Endothelial cell of umbilical vein (primary cell): ENCODE data around the gene HABP4.

Source experiments
- CTCF ChIP-seq, 2 donors: IDR thresholded peaks; 1 replicate in 1 of 2; 2 replicates in 1 of 2; pipeline ENCODE4 v1.5.1; 2011; ENCODE audit warnings: low read length in 2 of 2, mild to moderate bottlenecking in 2 of 2, moderate library complexity in 2 of 2, control low read depth in 1 of 2, inconsistent platforms in 1 of 2, low read depth in 1 of 2; ENCODE audit not compliant: insufficient read depth in 1 of 2; ENCODE audit errors: extremely low read depth in 1 of 2
- EZH2 ChIP-seq: IDR thresholded peaks from 2 replicates; pipeline ENCODE4 v1.6.1; 2012; ENCODE audit warnings: borderline replicate concordance, low read depth, mild to moderate bottlenecking, moderate library complexity, low read length, inconsistent platforms; ENCODE audit not compliant: severe bottlenecking
- MYC ChIP-seq: IDR thresholded peaks from one replicate; pipeline ENCODE4 v1.6.1; 2011; ENCODE audit warnings: mild to moderate bottlenecking, low read depth, low read length
- POLR2A ChIP-seq: IDR thresholded peaks from 2 replicates; pipeline ENCODE4 v1.6.1; 2012; ENCODE audit warnings: low read depth, mild to moderate bottlenecking, control low read depth, low read length
- POLR2AphosphoS5 ChIP-seq: IDR thresholded peaks from 2 replicates; pipeline ENCODE4 v1.6.1; 2012; ENCODE audit warnings: low read depth, mild to moderate bottlenecking, control low read depth, low read length, moderate library complexity; ENCODE audit not compliant: insufficient read depth

GRCh38 chr9:96476013-96476412 is 26.0 kb downstream of the HABP4 start:
- TF ChIP-seq EZH2 (no peak), CTCF (IDR thresholded peaks at IDR 0.05; ENCODE audit: extremely low read depth in 1 of 2, insufficient read depth in 1 of 2, low read depth in 1 of 2, low read length in 2 of 2) (no peak), POLR2A (no peak), POLR2AphosphoS5 (no peak), MYC (no peak)
